ENCODE results near the gene BRAT1.

The BRAT1 gene

DNA sequence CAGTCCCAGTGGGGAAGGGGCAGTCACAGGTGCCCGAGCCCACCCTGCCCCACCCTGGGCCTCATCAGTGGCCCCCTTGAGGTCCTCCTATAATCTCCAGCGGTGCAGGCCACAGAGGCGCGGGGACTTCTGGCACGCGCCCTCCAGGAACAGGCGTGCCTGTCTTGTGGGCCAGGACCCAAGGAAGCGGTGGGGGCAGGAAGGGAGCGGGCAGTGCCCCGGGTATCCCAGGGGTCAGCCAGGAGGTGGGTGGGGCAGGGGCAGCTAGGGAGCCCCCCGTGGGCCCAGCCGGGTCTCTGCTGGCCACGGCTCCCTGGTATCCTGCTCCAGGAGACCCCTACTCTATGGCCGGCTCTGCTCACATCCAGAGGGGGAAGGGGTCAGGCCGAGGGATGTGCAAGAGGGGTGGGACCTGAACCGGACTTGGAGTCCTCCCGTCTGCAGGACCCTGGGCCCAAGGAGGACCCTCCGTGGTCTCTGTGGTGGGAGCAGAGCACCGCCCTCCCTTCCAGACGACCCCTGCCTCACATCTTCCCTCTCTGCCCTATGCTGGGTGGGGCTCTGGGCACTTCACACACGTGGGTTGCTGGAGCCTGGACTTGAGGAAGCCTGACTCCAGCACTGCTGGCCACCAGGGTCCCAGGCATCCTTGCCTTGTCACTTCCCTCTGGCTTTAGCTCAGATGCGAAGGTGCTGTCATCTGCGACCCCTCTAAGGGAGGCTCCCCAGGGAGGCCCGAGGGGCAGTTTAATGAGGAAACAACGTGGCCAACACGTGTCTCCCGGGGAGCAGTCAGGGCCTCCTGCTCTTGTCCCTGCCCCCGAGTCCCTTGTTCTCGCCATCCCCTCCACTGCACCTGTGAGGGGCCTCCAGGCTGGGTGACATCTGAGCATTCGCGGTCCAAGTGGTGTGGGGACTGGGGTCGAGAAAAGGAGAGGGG is 60.9 kb downstream of the BRAT1 start:
- no peak for DNase-seq

DNA sequence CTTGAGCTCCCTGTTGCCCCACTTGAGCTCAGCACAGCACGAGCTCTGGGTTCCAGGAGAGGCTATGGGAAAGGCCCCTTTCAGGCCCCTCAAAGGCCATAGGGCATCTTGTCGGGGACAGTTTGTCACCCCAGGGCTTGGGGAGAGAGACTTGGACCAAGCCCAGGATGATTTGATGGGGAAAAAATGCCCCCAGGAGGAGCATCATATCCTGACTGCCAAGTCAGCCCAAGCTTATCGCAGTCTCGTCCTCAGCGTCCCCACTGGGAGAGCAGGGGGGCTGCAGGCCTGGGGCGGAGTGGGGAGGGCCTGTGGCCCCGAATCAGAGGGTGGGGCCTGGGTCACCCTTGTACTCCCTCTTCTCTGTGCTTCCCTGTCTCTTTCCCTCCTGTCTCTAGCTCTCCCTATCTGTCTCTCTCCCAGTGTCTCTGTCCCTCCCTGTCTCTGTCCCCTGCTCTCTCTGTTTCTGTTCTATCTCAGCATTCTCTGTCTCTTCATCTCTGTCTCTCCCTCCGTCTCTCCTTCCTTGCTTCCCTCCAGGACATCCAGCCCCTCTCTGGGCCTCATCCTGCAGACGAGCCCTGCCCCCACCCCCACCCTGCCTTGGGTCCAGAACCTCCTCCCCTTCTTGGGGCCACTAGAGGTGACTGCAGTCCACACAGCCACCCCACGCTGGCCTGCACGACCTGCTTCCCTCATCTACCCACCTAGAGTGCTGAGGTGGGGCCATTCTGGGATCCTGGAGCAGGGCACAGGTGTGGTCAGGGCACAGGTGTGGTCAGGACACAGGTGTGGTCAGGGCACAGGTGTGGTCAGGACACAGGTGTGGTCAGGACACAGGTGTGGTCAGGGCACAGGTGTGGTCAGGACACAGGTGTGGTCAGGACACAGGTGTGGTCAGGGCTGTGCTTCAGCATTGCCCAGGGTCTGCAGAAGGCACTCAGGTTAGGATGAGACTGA is 61.8 kb downstream of the BRAT1 start:
- DNase-seq = no peak

DNA sequence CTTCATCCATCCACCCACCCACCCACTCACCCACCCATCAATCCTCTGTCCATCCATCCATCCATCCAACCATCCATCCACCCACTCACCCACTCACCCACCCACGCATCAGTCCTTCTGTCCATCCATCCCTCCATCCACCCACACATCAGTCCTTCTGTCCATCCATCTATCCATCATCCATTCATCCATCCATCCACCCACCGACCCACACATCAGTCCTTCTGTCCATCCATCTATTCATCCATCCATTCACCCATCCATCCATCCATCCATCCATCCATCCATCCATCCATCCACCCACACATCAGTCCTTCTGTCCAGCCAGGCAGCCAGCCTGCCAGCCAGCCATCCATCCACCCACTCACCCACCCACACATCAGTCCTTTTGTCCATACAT is 63.3 kb downstream of the BRAT1 start:
- no peak for DNase-seq

DNA sequence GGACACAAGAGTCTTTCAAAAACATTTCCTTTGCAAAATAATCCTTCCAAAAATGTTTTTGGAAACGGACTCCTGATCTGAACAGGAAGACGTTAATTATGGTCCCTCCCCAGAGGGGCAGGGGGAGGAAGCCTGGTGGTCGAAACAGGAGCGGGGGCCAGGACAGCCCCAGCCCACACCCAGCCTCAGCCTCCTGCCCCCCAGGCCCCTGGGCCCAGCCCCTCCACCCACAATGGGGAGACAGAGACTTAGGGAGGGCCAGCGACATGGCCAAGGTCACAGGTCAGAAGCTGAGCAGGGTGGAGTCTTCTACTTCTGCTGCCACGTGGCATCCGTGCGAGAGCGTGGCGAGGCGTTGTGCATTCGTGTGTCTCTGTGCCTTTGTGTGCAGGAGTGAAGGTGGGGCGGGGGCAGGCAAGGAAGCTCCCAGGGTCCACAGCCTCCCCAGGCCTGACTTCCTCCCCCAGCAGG is 65.1 kb downstream of the BRAT1 start:
- DNase-seq = no peak

- no peak for DNase-seq
These were observed 66.6 kb downstream of the BRAT1 start for GRCh38 chr7:2488681-2489080.

DNA sequence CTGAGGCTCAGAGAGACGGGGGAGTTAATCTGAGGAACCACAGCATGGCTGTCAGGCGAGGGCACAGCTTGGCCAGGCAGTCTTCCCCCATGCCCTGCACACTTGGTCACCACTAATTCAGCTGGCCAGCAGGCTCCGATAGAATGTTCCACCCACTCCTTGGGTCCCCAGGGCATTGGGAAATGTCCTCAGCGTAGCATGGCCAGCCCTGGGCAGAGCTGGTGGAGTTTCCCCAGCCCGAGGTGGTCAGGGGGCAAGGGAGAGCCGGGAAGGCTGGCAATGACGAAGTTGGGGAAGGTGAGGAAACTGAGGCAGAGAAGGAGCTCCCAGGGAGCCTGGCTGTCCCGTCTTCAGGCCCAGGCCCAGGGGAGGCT is 67.1 kb downstream of the BRAT1 start:
- DNase-seq = no peak
